HepG2 (cell line): ENCODE results near the gene DIRAS1. TPM values are rescaled to one million over a fixed set of nuclear protein-coding genes. Genes with fewer than 3 reads are reported as not detected.

ENCODE experiments used
- GZF1 ChIP-seq: sonication (generic); formaldehyde crosslinking; IDR thresholded peaks from 2 replicates; pipeline ENCODE4 v1.5.1; 2020; ENCODE audit warnings: mild to moderate bottlenecking, missing genetic modification reagents
- NCOA1 ChIP-seq: sonication (generic); formaldehyde crosslinking; IDR thresholded peaks from 2 replicates; pipeline ENCODE4 v1.9.0; 2021; ENCODE audit warnings: missing genetic modification reagents
- NKX3-1 ChIP-seq: sonication (generic); formaldehyde crosslinking; IDR thresholded peaks from 2 replicates; pipeline ENCODE4 v1.5.0; 2020; ENCODE audit warnings: missing genetic modification reagents
- PHB2 ChIP-seq: fragments of 450-650 bp; IDR thresholded peaks from 2 replicates; pipeline ENCODE4 v1.6.1; 2018; ENCODE audit not compliant: partially characterized antibody
- RBM22 ChIP-seq: fragments of 200-400 bp; formaldehyde crosslinking; optimal IDR thresholded peaks from 2 replicates; pipeline ENCODE3; 2017; ENCODE audit warnings: mild to moderate bottlenecking, low read length, moderate library complexity
- SKI ChIP-seq: fragments of 450-650 bp; IDR thresholded peaks from one replicate; pipeline ENCODE4 v1.6.1; 2018; ENCODE audit warnings: mild to moderate bottlenecking; ENCODE audit not compliant: partially characterized antibody
- ZBTB25 ChIP-seq: IDR thresholded peaks from 2 replicates; pipeline ENCODE4 v1.6.1; 2018; ENCODE audit warnings: missing genetic modification reagents
- ZNF180 ChIP-seq: sonication (generic); formaldehyde crosslinking; IDR thresholded peaks from 2 replicates; pipeline ENCODE4 v1.4.0; 2020; ENCODE audit warnings: low read depth, missing genetic modification reagents, borderline replicate concordance
- ZNF232 ChIP-seq: sonication (generic); formaldehyde crosslinking; IDR thresholded peaks from 2 replicates; pipeline ENCODE4 v1.4.0; 2020; ENCODE audit warnings: missing genetic modification reagents, borderline replicate concordance
- ZNF83 ChIP-seq: sonication (generic); formaldehyde crosslinking; IDR thresholded peaks from 2 replicates; pipeline ENCODE4 v1.4.0; 2020; ENCODE audit warnings: missing genetic modification reagents, mild to moderate bottlenecking, borderline replicate concordance
- ZSCAN5A ChIP-seq: sonication (generic); formaldehyde crosslinking; IDR thresholded peaks from 2 replicates; pipeline ENCODE4 v1.8.0; 2022; ENCODE audit warnings: mild to moderate bottlenecking, missing genetic modification reagents, borderline replicate concordance
- polyA plus RNA-seq, 8 experiments: library from polyadenylated mRNA; depleted of rRNA in 3 of 8; stranded (reverse) in 7 of 8; unstranded in 1 of 8; fragments of >200 nt; fragmentation: Illumina TruSeq in 4 of 8; extraction: Trizol in 4 of 8; gene quantifications; 2 replicates each; pipeline versions ENCODE4 v1.2.1 to v1.2.3, GENCODE V29; 2011 to 2016; ENCODE audit warnings: low read depth in 4 of 8, missing spikeins in 1 of 8, mixed read lengths in 1 of 8; ENCODE audit not compliant: insufficient read depth in 1 of 8
- total RNA-seq, 5 experiments: library from RNA; depleted of rRNA; stranded (reverse); fragments of >200 nt; fragmentation: Illumina TruSeq; extraction: Trizol; gene quantifications; 2 replicates each; pipeline ENCODE4 v1.2.3, GENCODE V29; 2016; ENCODE audit warnings: low read depth in 1 of 5
- TF ChIP-seq, protein P1 (sequence below), 2 experiments: sonication (generic) in 1 of 2; formaldehyde crosslinking in 1 of 2; IDR thresholded peaks; 2 replicates each; pipeline versions ENCODE4 v1.4.0 to v1.6.1; 2018 to 2020; ENCODE audit warnings: missing genetic modification reagents in 2 of 2, borderline replicate concordance in 1 of 2, low read depth in 1 of 2, mild to moderate bottlenecking in 1 of 2, missing biosample characterization in 1 of 2

Gene DIRAS1
- total and polyA plus RNA-seq, 2 of the 13 experiments (the other 11 are each of a cell fraction or from before 2014, with no cell fraction given): 0.97 to 1.8 TPM

GRCh38 chr19:2676823-2677222 is 44.3 kb downstream of the DIRAS1 start (continued):
- TF ChIP-seq, protein P1, sequence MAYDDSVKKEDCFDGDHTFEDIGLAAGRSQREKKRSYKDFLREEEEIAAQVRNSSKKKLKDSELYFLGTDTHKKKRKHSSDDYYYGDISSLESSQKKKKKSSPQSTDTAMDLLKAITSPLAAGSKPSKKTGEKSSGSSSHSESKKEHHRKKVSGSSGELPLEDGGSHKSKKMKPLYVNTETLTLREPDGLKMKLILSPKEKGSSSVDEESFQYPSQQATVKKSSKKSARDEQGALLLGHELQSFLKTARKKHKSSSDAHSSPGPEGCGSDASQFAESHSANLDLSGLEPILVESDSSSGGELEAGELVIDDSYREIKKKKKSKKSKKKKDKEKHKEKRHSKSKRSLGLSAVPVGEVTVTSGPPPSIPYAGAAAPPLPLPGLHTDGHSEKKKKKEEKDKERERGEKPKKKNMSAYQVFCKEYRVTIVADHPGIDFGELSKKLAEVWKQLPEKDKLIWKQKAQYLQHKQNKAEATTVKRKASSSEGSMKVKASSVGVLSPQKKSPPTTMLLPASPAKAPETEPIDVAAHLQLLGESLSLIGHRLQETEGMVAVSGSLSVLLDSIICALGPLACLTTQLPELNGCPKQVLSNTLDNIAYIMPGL (CRISPR knock-in tag; IDR thresholded peaks at IDR 0.05; ENCODE audit: borderline replicate concordance in 1 of 2, low read depth in 1 of 2): no peak
- TF ChIP-seq ZBTB25 (CRISPR knock-in tag) (no peak), ZNF83 (CRISPR knock-in tag) (no peak), ZNF232 (no peak), RBM22 (no peak), GZF1 (CRISPR knock-in tag) (no peak), PHB2 (no peak), ZSCAN5A (CRISPR knock-in tag) (no peak), SKI (no peak), NKX3-1 (CRISPR knock-in tag) (no peak), NCOA1 (CRISPR knock-in tag) (no peak), ZNF180 (CRISPR knock-in tag) (no peak)
